Astrocyte (in vitro differentiated cells and primary cell): ENCODE data around the gene CCHCR1. TPM values are rescaled to one million over a fixed set of nuclear protein-coding genes. Genes with fewer than 3 reads are reported as not detected.

ENCODE experiments used
- DNase-seq: peaks from one replicate; pipeline ENCODE4 v3.0.0-alpha.2; 2010; ENCODE audit warnings: low read depth
- FAIRE-seq: peaks from 2 replicates; lab custom pipeline; 2011; peaks lifted over from hg19 to GRCh38; lab: Jason Lieb, UNC
- H2AFZ ChIP-seq: 2 replicates; pipeline ENCODE4 v1.6.0; 2012; ENCODE audit warnings: low read depth, low read length, inconsistent platforms
- H3K27ac ChIP-seq: 2 replicates; pipeline ENCODE4 v1.5.1; 2011; ENCODE audit warnings: low read depth, low read length, inconsistent platforms
- H3K27me3 ChIP-seq: 2 replicates; pipeline ENCODE4 v1.6.0; 2011; ENCODE audit warnings: low read length, inconsistent platforms; ENCODE audit not compliant: insufficient read depth
- H3K36me3 ChIP-seq: 2 replicates; pipeline ENCODE4 v1.5.1; 2011; ENCODE audit warnings: low read length, inconsistent platforms; ENCODE audit not compliant: insufficient read depth
- H3K4me1 ChIP-seq: 2 replicates; pipeline ENCODE4 v1.5.1; 2011; ENCODE audit warnings: low read length, inconsistent platforms; ENCODE audit not compliant: insufficient read depth
- H3K4me2 ChIP-seq: 2 replicates; pipeline ENCODE4 v1.6.0; 2012; ENCODE audit warnings: low read length, inconsistent platforms
- H3K4me3 ChIP-seq: 2 replicates; pipeline ENCODE4 v1.5.1; 2011; ENCODE audit warnings: low read depth, mild to moderate bottlenecking, low read length, inconsistent platforms; ENCODE audit not compliant: insufficient read depth
- H3K79me2 ChIP-seq: 2 replicates; pipeline ENCODE4 v1.6.0; 2012; ENCODE audit warnings: mild to moderate bottlenecking, low read length, inconsistent platforms; ENCODE audit not compliant: insufficient read depth
- H3K9ac ChIP-seq: 2 replicates; pipeline ENCODE4 v1.6.0; 2012; ENCODE audit warnings: mild to moderate bottlenecking, low read length, inconsistent platforms
- H3K9me3 ChIP-seq: 2 replicates; pipeline ENCODE4 v1.5.1; 2012; ENCODE audit warnings: low read depth, mild to moderate bottlenecking, low read length, inconsistent platforms; ENCODE audit not compliant: insufficient read depth
- H4K20me1 ChIP-seq: 2 replicates; pipeline ENCODE4 v1.6.0; 2012; ENCODE audit warnings: low read length, inconsistent platforms; ENCODE audit not compliant: insufficient read depth
- H3K27ac Mint-ChIP-seq: one replicate; pipeline ENCODE4 v1.8.0; 2021; ENCODE audit warnings: mild to moderate bottlenecking, mixed read lengths; ENCODE audit not compliant: unreplicated experiment
- H3K27me3 Mint-ChIP-seq: one replicate; pipeline ENCODE4 v1.8.0; 2021; ENCODE audit warnings: low read depth, mixed read lengths; ENCODE audit not compliant: unreplicated experiment
- H3K36me3 Mint-ChIP-seq: one replicate; pipeline ENCODE4 v1.8.0; 2021; ENCODE audit warnings: low read depth, mixed read lengths; ENCODE audit not compliant: unreplicated experiment
- H3K4me1 Mint-ChIP-seq: one replicate; pipeline ENCODE4 v1.8.0; 2021; ENCODE audit warnings: low read depth, mixed read lengths; ENCODE audit not compliant: unreplicated experiment
- H3K4me3 Mint-ChIP-seq: one replicate; pipeline ENCODE4 v1.8.0; 2021; ENCODE audit warnings: mild to moderate bottlenecking, moderate library complexity, mixed read lengths; ENCODE audit not compliant: unreplicated experiment
- H3K9me3 Mint-ChIP-seq: one replicate; pipeline ENCODE4 v1.8.0; 2021; ENCODE audit warnings: mild to moderate bottlenecking, mixed read lengths; ENCODE audit not compliant: unreplicated experiment
- EZH2 ChIP-seq: IDR thresholded peaks from 2 replicates; pipeline ENCODE4 v1.6.1; 2012; ENCODE audit warnings: mild to moderate bottlenecking, low read length, inconsistent platforms; ENCODE audit not compliant: insufficient read depth
- total RNA-seq: library from RNA; stranded (reverse); gene quantifications from 2 replicates; pipeline ENCODE4 v1.2.1, GENCODE V29; 2021
- TF ChIP-seq, protein P1 (sequence below): IDR thresholded peaks from 2 replicates; pipeline ENCODE4 v1.5.1; 2011; ENCODE audit warnings: low read depth, mild to moderate bottlenecking, inconsistent platforms, low read length, moderate library complexity; ENCODE audit not compliant: insufficient read depth

The CCHCR1 gene
- total RNA-seq, 1 donor from 2014 or later, result 11.5 TPM

DNA sequence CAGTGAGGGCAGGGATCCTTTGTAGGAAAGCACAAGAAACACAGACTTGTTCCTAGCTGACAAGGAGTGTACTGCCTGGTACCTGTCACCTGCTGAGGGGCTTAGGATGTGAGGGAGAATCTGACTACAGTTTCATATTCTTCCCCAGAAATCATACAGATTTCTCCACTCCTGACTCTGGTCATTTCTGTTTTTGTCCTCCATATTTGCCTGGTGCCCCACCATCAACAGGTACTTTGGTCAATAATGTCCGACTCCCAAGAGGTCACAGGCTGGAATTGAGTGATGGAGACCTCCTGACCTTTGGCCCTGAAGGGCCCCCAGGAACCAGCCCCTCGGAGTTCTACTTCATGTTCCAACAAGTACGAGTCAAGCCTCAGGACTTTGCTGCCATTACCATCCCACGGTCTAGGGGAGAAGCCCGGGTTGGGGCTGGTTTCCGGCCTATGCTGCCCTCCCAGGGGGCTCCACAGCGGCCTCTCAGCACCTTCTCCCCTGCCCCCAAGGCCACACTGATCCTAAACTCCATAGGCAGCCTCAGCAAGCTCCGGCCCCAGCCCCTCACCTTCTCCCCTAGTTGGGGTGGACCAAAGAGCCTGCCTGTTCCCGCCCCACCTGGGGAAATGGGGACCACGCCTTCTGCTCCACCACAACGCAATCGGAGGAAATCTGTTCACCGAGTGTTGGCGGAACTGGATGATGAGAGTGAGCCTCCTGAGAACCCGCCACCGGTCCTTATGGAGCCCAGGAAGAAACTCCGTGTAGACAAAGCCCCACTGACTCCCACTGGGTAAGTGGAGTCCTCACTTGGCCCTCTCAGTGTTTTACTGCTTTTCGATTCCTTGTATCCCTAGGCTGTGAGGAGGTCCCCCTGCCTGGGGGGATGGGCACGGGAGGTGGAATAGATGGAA lies 3.9 kb upstream of the CCHCR1 start:
- H3K4me1 ChIP-seq, result peaks cover 13% of the 10 kb centered on the region
- Mint-ChIP-seq H3K9me3 (no peaks in the 10 kb centered on the region), H3K27ac (no peak overlapping the region), H3K36me3 (peaks cover 3% of the 10 kb centered on the region), H3K4me3 (no peak overlapping the region), H3K4me1 (peaks cover 2% of the 10 kb centered on the region), H3K27me3 (peaks cover 11% of the 10 kb centered on the region)
- no peak for TF ChIP-seq EZH2
- TF ChIP-seq, protein P1, sequence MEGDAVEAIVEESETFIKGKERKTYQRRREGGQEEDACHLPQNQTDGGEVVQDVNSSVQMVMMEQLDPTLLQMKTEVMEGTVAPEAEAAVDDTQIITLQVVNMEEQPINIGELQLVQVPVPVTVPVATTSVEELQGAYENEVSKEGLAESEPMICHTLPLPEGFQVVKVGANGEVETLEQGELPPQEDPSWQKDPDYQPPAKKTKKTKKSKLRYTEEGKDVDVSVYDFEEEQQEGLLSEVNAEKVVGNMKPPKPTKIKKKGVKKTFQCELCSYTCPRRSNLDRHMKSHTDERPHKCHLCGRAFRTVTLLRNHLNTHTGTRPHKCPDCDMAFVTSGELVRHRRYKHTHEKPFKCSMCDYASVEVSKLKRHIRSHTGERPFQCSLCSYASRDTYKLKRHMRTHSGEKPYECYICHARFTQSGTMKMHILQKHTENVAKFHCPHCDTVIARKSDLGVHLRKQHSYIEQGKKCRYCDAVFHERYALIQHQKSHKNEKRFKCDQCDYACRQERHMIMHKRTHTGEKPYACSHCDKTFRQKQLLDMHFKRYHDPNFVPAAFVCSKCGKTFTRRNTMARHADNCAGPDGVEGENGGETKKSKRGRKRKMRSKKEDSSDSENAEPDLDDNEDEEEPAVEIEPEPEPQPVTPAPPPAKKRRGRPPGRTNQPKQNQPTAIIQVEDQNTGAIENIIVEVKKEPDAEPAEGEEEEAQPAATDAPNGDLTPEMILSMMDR, result no peak
- H3K27me3 ChIP-seq, result no peaks in the 10 kb centered on the region
- no peaks in the 10 kb centered on the region for H3K9me3 ChIP-seq
- no peak overlapping the region for H3K4me3 ChIP-seq
- no peak overlapping the region for H2AFZ ChIP-seq
- no peak overlapping the region for H3K9ac ChIP-seq
- H4K20me1 ChIP-seq, result no peaks in the 10 kb centered on the region
- H3K27ac ChIP-seq, result no peak overlapping the region
- H3K36me3 ChIP-seq, result no peaks in the 10 kb centered on the region
- DNase-seq (no peak), FAIRE-seq (no peak)
- no peak overlapping the region for H3K4me2 ChIP-seq
- peaks cover 16% of the 10 kb centered on the region for H3K79me2 ChIP-seq

DNA sequence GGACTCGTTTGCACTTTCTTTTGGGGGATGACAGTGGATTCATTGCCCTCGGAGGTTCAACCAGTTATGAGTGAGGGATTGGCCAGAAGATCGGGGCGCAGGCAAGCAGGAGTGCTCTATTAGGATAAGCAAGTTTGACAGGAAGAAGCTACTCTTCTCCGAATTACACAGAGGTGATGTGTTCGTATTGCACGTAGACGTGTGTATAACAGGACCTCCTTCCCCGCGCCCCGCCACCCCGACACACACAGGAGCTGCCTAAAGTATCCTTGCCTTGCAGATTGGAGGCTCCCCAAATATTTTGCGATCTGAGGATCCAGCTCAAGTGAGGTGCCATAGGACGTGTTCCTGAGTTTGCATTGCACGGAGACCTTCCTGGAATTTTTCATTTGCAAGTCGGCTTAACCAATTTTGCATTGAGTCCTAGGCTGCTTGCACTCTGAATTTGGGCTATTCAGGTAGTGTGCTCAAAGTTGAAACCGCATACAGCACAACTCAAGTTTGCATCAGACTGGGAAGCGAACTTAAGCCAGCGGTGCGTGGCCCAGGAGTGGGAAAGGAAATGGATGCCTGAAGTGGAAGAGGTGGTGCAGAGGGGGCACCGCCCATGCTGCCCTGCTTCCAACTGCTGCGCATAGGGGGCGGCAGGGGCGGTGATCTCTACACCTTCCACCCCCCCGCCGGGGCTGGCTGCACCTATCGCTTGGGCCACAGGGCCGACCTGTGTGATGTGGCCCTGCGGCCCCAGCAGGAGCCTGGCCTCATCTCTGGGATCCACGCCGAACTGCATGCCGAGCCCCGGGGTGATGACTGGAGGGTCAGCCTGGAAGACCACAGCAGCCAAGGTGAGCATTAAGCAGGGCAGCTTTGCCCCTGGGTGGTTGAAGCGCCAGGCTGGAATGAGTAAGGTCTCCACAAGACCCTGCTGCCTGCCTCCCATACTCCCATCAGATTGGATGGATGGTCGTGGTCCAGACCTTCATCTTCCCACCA lies 1.6 kb upstream of the CCHCR1 start:
- H3K4me1 ChIP-seq, result peaks cover 13% of the 10 kb centered on the region
- no peaks in the 10 kb centered on the region for H3K36me3 ChIP-seq
- TF ChIP-seq, protein P1, result no peak
- no peak for TF ChIP-seq EZH2
- peak overlapping the region; percentile 93 for H3K4me2 ChIP-seq
- no peaks in the 10 kb centered on the region for H3K27me3 ChIP-seq
- Mint-ChIP-seq H3K4me1 (peaks cover 2% of the 10 kb centered on the region), H3K9me3 (no peaks in the 10 kb centered on the region), H3K36me3 (peaks cover 7% of the 10 kb centered on the region), H3K4me3 (peak overlapping the region; percentile 91), H3K27me3 (peaks cover 6% of the 10 kb centered on the region), H3K27ac (peak overlapping the region; percentile 1)
- H2AFZ ChIP-seq, result peak overlapping the region; percentile 92
- peak overlapping the region; percentile 34 for H3K27ac ChIP-seq
- H3K4me3 ChIP-seq, result peak overlapping the region; percentile 77
- no peaks in the 10 kb centered on the region for H3K9me3 ChIP-seq
- DNase-seq, result peak; percentile 10
- peaks cover 16% of the 10 kb centered on the region for H3K79me2 ChIP-seq
- peak overlapping the region; percentile 82 for H3K9ac ChIP-seq
- no peak for FAIRE-seq
- no peaks in the 10 kb centered on the region for H4K20me1 ChIP-seq
